Measurements from ENCODE around the gene INSR. TPM values are rescaled to one million over a fixed set of nuclear protein-coding genes. Genes with fewer than 3 reads are reported as not detected.

INSR gene
- total RNA-seq, 1 donor = 44.2 TPM

DNA sequence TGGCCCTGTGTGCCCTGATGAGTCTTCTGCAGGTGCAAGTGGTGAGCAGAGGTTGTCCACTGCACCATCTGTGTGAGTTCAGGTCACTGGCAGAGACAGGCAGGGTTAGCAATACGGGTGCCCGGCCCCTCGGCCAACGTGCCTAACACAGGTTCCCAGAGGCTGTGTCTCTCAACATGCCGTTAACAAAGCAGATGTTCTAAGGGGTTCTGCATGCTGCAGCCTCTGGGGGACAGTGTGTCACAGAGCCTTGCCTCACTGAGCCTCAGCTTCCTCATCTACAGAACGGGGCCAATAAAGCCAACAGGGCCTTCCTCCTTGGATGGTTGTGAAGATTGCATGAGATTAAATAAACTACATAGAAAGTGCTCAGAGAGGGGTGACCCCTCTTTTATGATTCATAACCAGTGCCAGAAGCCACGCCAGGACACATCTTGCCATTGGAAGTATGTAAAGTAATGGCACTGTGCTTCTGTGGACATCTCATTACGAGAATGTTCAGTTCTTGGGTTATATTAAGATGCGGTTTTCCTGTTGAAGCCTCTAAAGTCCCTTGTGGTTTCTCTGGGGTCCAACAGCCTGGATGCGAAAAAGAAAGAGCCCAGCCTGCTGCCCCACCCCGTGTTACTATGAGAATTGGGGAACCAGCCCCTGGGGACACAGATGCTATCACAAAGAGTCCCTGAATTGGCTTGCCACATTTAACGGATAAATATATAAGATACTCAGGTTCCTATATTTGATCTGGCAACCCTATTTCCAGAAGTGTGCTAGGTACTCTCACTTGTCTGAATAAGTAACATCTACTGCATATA is 43.4 kb upstream of the INSR start:
- DNase-seq (ENCODE audit: insufficient read length, low spot score, missing footprints) = no peak
- Histone ChIP-seq H3K36me3 (ENCODE audit: insufficient read depth, low read length) (no peaks in the 10 kb centered on the region), H3K79me2 (ENCODE audit: insufficient read depth, low read length) (no peaks in the 10 kb centered on the region), H3K27ac (ENCODE audit: low read depth, low read length) (no peak overlapping the region), H2AFZ (ENCODE audit: low read length) (no peak overlapping the region), H4K20me1 (ENCODE audit: insufficient read depth, low read length) (no peaks in the 10 kb centered on the region), H3K4me2 (ENCODE audit: insufficient read depth, low read length) (no peak overlapping the region), H3K4me1 (ENCODE audit: insufficient read depth, low read length) (no peaks in the 10 kb centered on the region), H3K9me3 (ENCODE audit: low read depth, low read length) (no peaks in the 10 kb centered on the region), H3K27me3 (ENCODE audit: insufficient read depth, low read length) (peaks cover 4% of the 10 kb centered on the region), H3K4me3 (ENCODE audit: insufficient read depth, low read length) (no peak overlapping the region)
- TF ChIP-seq, protein P1, sequence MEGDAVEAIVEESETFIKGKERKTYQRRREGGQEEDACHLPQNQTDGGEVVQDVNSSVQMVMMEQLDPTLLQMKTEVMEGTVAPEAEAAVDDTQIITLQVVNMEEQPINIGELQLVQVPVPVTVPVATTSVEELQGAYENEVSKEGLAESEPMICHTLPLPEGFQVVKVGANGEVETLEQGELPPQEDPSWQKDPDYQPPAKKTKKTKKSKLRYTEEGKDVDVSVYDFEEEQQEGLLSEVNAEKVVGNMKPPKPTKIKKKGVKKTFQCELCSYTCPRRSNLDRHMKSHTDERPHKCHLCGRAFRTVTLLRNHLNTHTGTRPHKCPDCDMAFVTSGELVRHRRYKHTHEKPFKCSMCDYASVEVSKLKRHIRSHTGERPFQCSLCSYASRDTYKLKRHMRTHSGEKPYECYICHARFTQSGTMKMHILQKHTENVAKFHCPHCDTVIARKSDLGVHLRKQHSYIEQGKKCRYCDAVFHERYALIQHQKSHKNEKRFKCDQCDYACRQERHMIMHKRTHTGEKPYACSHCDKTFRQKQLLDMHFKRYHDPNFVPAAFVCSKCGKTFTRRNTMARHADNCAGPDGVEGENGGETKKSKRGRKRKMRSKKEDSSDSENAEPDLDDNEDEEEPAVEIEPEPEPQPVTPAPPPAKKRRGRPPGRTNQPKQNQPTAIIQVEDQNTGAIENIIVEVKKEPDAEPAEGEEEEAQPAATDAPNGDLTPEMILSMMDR (IDR thresholded peaks at IDR 0.05; ENCODE audit: extremely low read depth, low read depth, low read length) = no peak

DNA sequence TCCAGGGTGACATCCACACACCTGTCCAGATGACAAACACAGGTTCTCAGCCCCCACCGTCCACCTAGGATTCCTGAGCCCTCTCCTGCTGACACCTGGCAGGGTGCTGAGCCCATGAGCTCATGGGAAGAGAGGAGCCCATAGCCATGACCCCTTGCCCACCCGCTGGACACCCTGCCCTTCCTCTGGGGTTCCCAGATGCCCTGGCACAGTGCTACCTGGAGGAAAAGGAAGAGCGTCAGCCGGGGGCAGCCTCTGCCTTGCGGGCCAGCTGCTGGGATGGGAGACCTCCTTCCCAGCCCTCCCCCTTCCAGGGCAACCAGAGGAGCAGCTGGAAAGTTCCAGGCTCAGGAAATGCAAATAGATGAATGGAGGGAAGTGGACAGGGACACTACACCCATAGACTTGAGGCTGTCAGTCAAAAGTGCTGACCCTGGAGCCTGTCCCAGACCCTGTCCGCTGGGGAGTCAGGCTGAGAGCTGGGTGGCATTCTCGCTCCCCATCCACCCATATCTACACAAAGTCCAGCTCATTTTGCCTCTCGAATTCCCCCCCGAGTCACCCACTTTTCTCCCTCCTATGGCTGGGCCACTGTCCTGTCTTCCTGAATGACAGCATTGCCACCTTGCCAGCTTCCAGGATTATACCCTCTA is 42.2 kb upstream of the INSR start:
- peaks cover 4% of the 10 kb centered on the region for H3K27me3 ChIP-seq (ENCODE audit: insufficient read depth, low read length)
- no peak overlapping the region for H2AFZ ChIP-seq (ENCODE audit: low read length)
- TF ChIP-seq, protein P1 (IDR thresholded peaks at IDR 0.05; ENCODE audit: extremely low read depth, low read depth, low read length) = no peak
- no peaks in the 10 kb centered on the region for H3K4me1 ChIP-seq (ENCODE audit: insufficient read depth, low read length)
- no peak for DNase-seq (ENCODE audit: insufficient read length, low spot score, missing footprints)
- H3K36me3 ChIP-seq (ENCODE audit: insufficient read depth, low read length) = no peaks in the 10 kb centered on the region
- H3K79me2 ChIP-seq (ENCODE audit: insufficient read depth, low read length) = no peaks in the 10 kb centered on the region
- no peak overlapping the region for H3K4me3 ChIP-seq (ENCODE audit: insufficient read depth, low read length)
- H3K4me2 ChIP-seq (ENCODE audit: insufficient read depth, low read length) = no peak overlapping the region
- H3K27ac ChIP-seq (ENCODE audit: low read depth, low read length) = no peak overlapping the region
- H4K20me1 ChIP-seq (ENCODE audit: insufficient read depth, low read length) = no peaks in the 10 kb centered on the region
- no peaks in the 10 kb centered on the region for H3K9me3 ChIP-seq (ENCODE audit: low read depth, low read length)

DNA sequence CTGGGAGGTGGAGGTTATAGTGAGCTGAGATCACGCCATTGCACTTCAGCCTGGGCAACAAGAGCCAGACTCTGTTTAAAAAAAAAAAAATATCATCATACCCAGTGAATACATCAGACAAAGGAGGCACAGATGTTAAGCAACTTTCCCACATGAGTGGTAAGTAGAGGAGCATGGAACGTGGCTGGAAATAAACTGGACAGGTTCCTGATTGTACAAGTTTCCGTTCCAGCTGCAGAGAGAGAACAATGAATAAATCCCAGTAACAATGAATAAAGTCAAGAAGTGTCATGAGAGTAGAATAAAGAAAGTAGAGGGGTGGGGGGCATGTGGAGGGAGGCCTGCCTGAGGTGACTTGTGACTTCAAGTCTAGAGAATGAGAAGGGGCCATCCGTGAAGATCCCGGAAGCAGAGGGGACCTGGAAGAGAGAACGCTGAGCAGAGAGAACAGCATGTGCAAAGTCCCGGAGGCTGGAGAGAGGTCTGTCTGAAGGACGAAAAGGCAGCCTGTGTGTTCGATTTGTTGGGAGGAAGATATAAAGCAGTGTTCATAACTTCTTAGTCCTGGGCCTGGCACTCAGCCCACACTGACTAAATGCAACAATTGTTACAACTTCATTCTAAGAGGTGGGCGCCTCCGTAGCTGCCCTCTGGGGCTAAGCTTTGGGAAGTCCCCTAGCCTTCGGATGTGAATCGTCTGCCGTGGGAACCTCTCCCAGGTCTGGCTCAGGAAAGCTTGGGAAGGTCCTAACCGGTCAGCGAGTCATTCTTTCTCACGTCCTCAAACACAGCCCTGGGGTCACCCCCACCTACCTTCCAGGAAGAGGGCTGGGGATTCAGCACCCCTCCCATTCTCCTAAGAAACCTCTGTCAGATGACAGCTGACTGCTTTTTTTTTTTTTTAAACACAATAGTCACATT is 39.2 kb upstream of the INSR start:
- DNase-seq (ENCODE audit: insufficient read length, low spot score, missing footprints) = no peak
- no peak overlapping the region for H2AFZ ChIP-seq (ENCODE audit: low read length)
- H3K27ac ChIP-seq (ENCODE audit: low read depth, low read length) = no peak overlapping the region
- peaks cover 4% of the 10 kb centered on the region for H3K27me3 ChIP-seq (ENCODE audit: insufficient read depth, low read length)
- H4K20me1 ChIP-seq (ENCODE audit: insufficient read depth, low read length) = no peaks in the 10 kb centered on the region
- H3K4me3 ChIP-seq (ENCODE audit: insufficient read depth, low read length) = no peak overlapping the region
- no peak overlapping the region for H3K4me2 ChIP-seq (ENCODE audit: insufficient read depth, low read length)
- no peaks in the 10 kb centered on the region for H3K4me1 ChIP-seq (ENCODE audit: insufficient read depth, low read length)
- no peaks in the 10 kb centered on the region for H3K36me3 ChIP-seq (ENCODE audit: insufficient read depth, low read length)
- TF ChIP-seq, protein P1 (IDR thresholded peaks at IDR 0.05; ENCODE audit: extremely low read depth, low read depth, low read length) = no peak
- H3K9me3 ChIP-seq (ENCODE audit: low read depth, low read length) = no peaks in the 10 kb centered on the region
- no peaks in the 10 kb centered on the region for H3K79me2 ChIP-seq (ENCODE audit: insufficient read depth, low read length)
